WTC11 (cell line): ENCODE results near the gene TCF3.

Source experiments
- JUN ChIP-seq: sonication (generic); formaldehyde crosslinking; IDR thresholded peaks from 2 replicates; pipeline ENCODE4 v1.8.0; 2023; ENCODE audit warnings: mild to moderate bottlenecking, missing genetic modification reagents
- NFE2L1 ChIP-seq: sonication (generic); formaldehyde crosslinking; IDR thresholded peaks from 2 replicates; pipeline ENCODE4 v1.8.1; 2023; ENCODE audit warnings: missing genetic modification reagents
- NR2C2 ChIP-seq: sonication (generic); formaldehyde crosslinking; IDR thresholded peaks from 2 replicates; pipeline ENCODE4 v1.8.0; 2022; ENCODE audit warnings: mild to moderate bottlenecking, missing genetic modification reagents
- NR3C1 ChIP-seq: sonication (generic); formaldehyde crosslinking; conservative IDR thresholded peaks from 2 replicates; pipeline ENCODE4 v1.8.1; 2023; ENCODE audit warnings: low read depth, mild to moderate bottlenecking, missing genetic modification reagents
- TP53 ChIP-seq: sonication (generic); formaldehyde crosslinking; IDR thresholded peaks from 2 replicates; pipeline ENCODE4 v1.8.1; 2023; ENCODE audit warnings: mild to moderate bottlenecking, missing genetic modification reagents
- ZNF263 ChIP-seq: sonication (generic); formaldehyde crosslinking; IDR thresholded peaks from 2 replicates; pipeline ENCODE4 v1.8.1; 2022; ENCODE audit warnings: low read depth, mild to moderate bottlenecking, moderate library complexity, missing genetic modification reagents
- ZNF317 ChIP-seq: sonication (generic); formaldehyde crosslinking; IDR thresholded peaks from 2 replicates; pipeline ENCODE4 v1.8.1; 2023; ENCODE audit warnings: low read depth, mild to moderate bottlenecking, moderate library complexity, missing genetic modification reagents, borderline replicate concordance
- TF ChIP-seq, protein P1 (sequence below): fragments of 200-600 bp; IDR thresholded peaks from 2 replicates; pipeline ENCODE4 v1.8.0; 2022; ENCODE audit warnings: antibody characterized with exemption
- TF ChIP-seq, protein P2 (sequence below): sonication (generic); formaldehyde crosslinking; IDR thresholded peaks from 2 replicates; pipeline ENCODE4 v1.8.1; 2022; ENCODE audit warnings: low read depth, missing genetic modification reagents, borderline replicate concordance
- TF ChIP-seq, protein P3 (sequence below): sonication (generic); formaldehyde crosslinking; IDR thresholded peaks from 2 replicates; pipeline ENCODE4 v1.8.1; 2023; ENCODE audit warnings: mild to moderate bottlenecking, missing genetic modification reagents, moderate library complexity
- TF ChIP-seq, protein P4 (sequence below): sonication (generic); formaldehyde crosslinking; IDR thresholded peaks from 2 replicates; pipeline ENCODE4 v1.8.0; 2022; ENCODE audit warnings: mild to moderate bottlenecking, missing genetic modification reagents
- TF ChIP-seq, protein P5 (sequence below): sonication (generic); formaldehyde crosslinking; IDR thresholded peaks from 2 replicates; pipeline ENCODE4 v1.8.1; 2023; ENCODE audit warnings: mild to moderate bottlenecking, missing genetic modification reagents
- TF ChIP-seq, protein P6 (sequence below): sonication (generic); formaldehyde crosslinking; IDR thresholded peaks from 2 replicates; pipeline ENCODE4 v1.8.0; 2022; ENCODE audit warnings: mild to moderate bottlenecking, missing genetic modification reagents

DNA sequence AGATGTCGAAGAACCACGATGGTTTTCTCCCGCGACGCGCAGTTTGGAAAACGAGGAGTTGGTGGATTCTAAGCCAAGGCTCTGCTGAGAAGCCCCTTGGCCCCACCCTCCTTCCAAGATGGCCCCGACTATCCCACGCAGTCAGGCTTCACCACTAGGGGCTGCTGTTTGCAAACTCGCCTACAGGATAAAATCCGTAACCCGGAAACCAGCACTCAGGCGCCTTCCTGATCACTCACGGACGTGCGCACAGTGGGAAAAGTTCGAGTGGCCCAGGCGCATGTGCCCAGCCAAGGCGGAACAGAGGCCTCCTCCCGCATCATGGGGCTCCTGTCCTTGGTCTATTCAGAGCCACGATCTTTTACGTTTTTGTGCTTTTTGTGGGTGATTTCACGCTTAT lies 28.0 kb downstream of the TCF3 start:
- TF ChIP-seq, protein P1, sequence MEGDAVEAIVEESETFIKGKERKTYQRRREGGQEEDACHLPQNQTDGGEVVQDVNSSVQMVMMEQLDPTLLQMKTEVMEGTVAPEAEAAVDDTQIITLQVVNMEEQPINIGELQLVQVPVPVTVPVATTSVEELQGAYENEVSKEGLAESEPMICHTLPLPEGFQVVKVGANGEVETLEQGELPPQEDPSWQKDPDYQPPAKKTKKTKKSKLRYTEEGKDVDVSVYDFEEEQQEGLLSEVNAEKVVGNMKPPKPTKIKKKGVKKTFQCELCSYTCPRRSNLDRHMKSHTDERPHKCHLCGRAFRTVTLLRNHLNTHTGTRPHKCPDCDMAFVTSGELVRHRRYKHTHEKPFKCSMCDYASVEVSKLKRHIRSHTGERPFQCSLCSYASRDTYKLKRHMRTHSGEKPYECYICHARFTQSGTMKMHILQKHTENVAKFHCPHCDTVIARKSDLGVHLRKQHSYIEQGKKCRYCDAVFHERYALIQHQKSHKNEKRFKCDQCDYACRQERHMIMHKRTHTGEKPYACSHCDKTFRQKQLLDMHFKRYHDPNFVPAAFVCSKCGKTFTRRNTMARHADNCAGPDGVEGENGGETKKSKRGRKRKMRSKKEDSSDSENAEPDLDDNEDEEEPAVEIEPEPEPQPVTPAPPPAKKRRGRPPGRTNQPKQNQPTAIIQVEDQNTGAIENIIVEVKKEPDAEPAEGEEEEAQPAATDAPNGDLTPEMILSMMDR, result peak; percentile 72
- TF ChIP-seq, protein P2, sequence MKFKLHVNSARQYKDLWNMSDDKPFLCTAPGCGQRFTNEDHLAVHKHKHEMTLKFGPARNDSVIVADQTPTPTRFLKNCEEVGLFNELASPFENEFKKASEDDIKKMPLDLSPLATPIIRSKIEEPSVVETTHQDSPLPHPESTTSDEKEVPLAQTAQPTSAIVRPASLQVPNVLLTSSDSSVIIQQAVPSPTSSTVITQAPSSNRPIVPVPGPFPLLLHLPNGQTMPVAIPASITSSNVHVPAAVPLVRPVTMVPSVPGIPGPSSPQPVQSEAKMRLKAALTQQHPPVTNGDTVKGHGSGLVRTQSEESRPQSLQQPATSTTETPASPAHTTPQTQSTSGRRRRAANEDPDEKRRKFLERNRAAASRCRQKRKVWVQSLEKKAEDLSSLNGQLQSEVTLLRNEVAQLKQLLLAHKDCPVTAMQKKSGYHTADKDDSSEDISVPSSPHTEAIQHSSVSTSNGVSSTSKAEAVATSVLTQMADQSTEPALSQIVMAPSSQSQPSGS (CRISPR knock-in tag), result no peak
- TF ChIP-seq JUN (CRISPR knock-in tag) (no peak), ZNF317 (CRISPR knock-in tag) (no peak), ZNF263 (CRISPR knock-in tag) (no peak), NFE2L1 (CRISPR knock-in tag) (no peak), NR2C2 (CRISPR knock-in tag) (no peak), NR3C1 (CRISPR knock-in tag) (no peak), TP53 (no peak)
- TF ChIP-seq, protein P3, sequence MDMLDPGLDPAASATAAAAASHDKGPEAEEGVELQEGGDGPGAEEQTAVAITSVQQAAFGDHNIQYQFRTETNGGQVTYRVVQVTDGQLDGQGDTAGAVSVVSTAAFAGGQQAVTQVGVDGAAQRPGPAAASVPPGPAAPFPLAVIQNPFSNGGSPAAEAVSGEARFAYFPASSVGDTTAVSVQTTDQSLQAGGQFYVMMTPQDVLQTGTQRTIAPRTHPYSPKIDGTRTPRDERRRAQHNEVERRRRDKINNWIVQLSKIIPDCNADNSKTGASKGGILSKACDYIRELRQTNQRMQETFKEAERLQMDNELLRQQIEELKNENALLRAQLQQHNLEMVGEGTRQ (CRISPR knock-in tag), result no peak
- TF ChIP-seq, protein P4, sequence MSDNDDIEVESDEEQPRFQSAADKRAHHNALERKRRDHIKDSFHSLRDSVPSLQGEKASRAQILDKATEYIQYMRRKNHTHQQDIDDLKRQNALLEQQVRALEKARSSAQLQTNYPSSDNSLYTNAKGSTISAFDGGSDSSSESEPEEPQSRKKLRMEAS (CRISPR knock-in tag), result no peak
- TF ChIP-seq, protein P5, sequence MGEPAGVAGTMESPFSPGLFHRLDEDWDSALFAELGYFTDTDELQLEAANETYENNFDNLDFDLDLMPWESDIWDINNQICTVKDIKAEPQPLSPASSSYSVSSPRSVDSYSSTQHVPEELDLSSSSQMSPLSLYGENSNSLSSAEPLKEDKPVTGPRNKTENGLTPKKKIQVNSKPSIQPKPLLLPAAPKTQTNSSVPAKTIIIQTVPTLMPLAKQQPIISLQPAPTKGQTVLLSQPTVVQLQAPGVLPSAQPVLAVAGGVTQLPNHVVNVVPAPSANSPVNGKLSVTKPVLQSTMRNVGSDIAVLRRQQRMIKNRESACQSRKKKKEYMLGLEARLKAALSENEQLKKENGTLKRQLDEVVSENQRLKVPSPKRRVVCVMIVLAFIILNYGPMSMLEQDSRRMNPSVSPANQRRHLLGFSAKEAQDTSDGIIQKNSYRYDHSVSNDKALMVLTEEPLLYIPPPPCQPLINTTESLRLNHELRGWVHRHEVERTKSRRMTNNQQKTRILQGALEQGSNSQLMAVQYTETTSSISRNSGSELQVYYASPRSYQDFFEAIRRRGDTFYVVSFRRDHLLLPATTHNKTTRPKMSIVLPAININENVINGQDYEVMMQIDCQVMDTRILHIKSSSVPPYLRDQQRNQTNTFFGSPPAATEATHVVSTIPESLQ (CRISPR knock-in tag), result no peak
- TF ChIP-seq, protein P6, sequence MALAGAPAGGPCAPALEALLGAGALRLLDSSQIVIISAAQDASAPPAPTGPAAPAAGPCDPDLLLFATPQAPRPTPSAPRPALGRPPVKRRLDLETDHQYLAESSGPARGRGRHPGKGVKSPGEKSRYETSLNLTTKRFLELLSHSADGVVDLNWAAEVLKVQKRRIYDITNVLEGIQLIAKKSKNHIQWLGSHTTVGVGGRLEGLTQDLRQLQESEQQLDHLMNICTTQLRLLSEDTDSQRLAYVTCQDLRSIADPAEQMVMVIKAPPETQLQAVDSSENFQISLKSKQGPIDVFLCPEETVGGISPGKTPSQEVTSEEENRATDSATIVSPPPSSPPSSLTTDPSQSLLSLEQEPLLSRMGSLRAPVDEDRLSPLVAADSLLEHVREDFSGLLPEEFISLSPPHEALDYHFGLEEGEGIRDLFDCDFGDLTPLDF (CRISPR knock-in tag), result no peak
